ENCODE results near the gene CYSRT1. TPM values are rescaled to one million over a fixed set of nuclear protein-coding genes. Genes with fewer than 3 reads are reported as not detected.

CYSRT1 gene
- total RNA-seq, 1 experiment from 2014 or later: 1.7 TPM

GRCh38 chr9:137247135-137247915 lies 22.4 kb downstream of the CYSRT1 start:
- ChIA-PET CTCF (no interaction called here), POLR2A (no interaction called here)
- Histone ChIP-seq H3K9me3 (no peaks in the 10 kb centered on the region), H3K4me3 (ENCODE audit: low read depth, low read length) (no peak overlapping the region), H3K4me1 (peaks cover 12% of the 10 kb centered on the region), H3K27me3 (replicated peaks; ENCODE audit: control insufficient read depth, insufficient read depth, low read length) (no peaks in the 10 kb centered on the region), H3K36me3 (ENCODE audit: control insufficient read depth, insufficient read depth, low read length) (peaks cover 2% of the 10 kb centered on the region; the same call in 1 of the 2 replicates)
- Mint-ChIP-seq H3K4me3 (ENCODE audit: unreplicated experiment) (no peak overlapping the region), H3K4me1 (ENCODE audit: low read depth, unreplicated experiment) (no peaks in the 10 kb centered on the region), H3K27ac (ENCODE audit: unreplicated experiment) (no peak overlapping the region), H3K27me3 (ENCODE audit: insufficient read depth, unreplicated experiment) (no peaks in the 10 kb centered on the region), H3K9me3 (ENCODE audit: unreplicated experiment) (no peaks in the 10 kb centered on the region), H3K36me3 (ENCODE audit: insufficient read depth, unreplicated experiment) (peaks cover 42% of the 10 kb centered on the region)
- no peak for TF ChIP-seq CTCF (IDR thresholded peaks at IDR 0.05; ENCODE audit: insufficient read depth in 1 of 2, low read depth in 1 of 2, low read length in 1 of 2, severe bottlenecking in 1 of 2, unreplicated experiment in 1 of 2)
- no TSS peak for BruUV-seq (replicated peaks)
- no peak for DNase-seq
- intact Hi-C loops (cut with micrococcal nuclease; ENCODE audit: unreplicated experiment): loop anchor here (10.0 kb wide), 1 partner anchor 453 kb away; the partner anchor contains the start of genes CCDC183 and TMEM141

DNA sequence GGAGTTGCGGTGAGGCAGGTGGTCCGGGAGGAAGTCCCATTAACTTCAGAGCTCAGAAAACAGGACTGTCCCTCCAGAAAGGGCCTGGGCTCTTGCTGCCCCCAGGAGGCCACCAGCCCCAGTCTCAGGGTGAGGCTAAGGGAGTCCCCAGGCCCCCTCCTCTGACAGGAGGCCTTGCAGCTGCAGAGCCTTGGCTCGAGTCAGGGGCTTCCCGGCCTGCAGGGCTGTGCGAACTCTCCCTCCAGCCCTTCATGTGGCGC lies 22.9 kb downstream of the CYSRT1 start:
- peaks cover 37% of the 10 kb centered on the region for H3K36me3 Mint-ChIP-seq (ENCODE audit: insufficient read depth, unreplicated experiment)
- no peaks in the 10 kb centered on the region for H3K27me3 Mint-ChIP-seq (ENCODE audit: insufficient read depth, unreplicated experiment)
- POLR2A ChIA-PET: no interaction called here
- peaks cover 2% of the 10 kb centered on the region; the same call in 1 of the 2 replicates for H3K36me3 ChIP-seq (ENCODE audit: control insufficient read depth, insufficient read depth, low read length)
- no TSS peak for BruUV-seq (replicated peaks)
- H3K4me1 Mint-ChIP-seq (ENCODE audit: low read depth, unreplicated experiment): no peaks in the 10 kb centered on the region
- peaks cover 10% of the 10 kb centered on the region for H3K4me1 ChIP-seq
- intact Hi-C loops (cut with micrococcal nuclease; ENCODE audit: unreplicated experiment): loop anchor here (10.0 kb wide), 1 partner anchor 453 kb away; the partner anchor contains the start of genes CCDC183 and TMEM141
- CTCF ChIA-PET: interaction anchor here (1.3 kb wide), 1 partner anchor 11 kb away, joined by 3 read pairs; no protein-coding TSS in a partner anchor
- H3K9me3 Mint-ChIP-seq (ENCODE audit: unreplicated experiment): no peaks in the 10 kb centered on the region
- no peaks in the 10 kb centered on the region for H3K27me3 ChIP-seq (replicated peaks; ENCODE audit: control insufficient read depth, insufficient read depth, low read length)
- TF ChIP-seq CTCF (IDR thresholded peaks at IDR 0.05; ENCODE audit: insufficient read depth in 1 of 2, low read depth in 1 of 2, low read length in 1 of 2, severe bottlenecking in 1 of 2, unreplicated experiment in 1 of 2): no peak
- H3K27ac Mint-ChIP-seq (ENCODE audit: unreplicated experiment): no peak overlapping the region
- no peaks in the 10 kb centered on the region for H3K9me3 ChIP-seq
- H3K4me3 Mint-ChIP-seq (ENCODE audit: unreplicated experiment): no peak overlapping the region
- H3K4me3 ChIP-seq (ENCODE audit: low read depth, low read length): no peak overlapping the region
- no peak for DNase-seq

DNA sequence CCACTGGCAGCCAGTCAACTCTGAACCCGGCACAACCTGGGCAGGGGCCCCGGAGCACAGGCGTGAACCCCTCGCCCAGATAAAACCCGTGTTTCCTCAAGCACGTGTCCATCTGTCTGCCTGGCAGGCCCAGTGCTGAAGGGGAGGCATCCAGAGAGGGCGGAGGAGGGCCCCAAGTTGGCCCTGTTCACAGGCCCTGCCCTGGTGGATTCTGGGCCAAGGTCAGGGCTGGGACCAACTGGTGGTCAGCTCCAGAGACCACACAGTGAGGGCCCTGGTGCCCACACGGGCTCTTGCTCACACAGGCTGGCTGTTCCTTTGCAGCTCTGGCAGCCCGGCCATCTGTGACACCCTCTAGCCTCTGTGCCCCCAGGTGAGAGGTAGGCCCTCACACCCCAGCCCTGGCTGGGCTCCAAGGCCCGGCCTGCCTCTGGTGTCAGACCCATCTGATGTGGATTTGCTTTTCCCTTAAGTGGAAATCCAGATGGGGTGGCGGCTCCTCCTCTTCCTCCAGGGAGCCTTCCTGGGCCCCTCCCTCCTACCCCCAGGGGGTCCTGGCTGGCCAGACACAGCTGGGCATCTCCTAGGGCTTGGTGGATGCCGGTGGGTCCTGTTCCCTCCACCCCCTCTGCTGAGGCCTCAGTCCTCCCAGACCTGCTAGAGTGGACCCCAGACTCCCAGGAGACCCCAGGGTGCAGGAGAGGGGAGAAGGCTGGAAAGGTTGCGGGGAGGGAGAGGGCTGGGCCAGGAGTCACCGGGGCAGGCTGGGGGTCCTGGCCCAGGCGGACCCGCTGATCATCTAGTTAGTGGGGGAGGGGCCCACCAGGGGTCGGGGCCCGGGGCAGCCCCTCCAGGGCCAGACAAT lies 25.6 kb downstream of the CYSRT1 start:
- BruUV-seq (replicated peaks): no TSS peak
- Mint-ChIP-seq H3K36me3 (ENCODE audit: insufficient read depth, unreplicated experiment) (peaks cover 25% of the 10 kb centered on the region), H3K4me1 (ENCODE audit: low read depth, unreplicated experiment) (peaks cover 7% of the 10 kb centered on the region), H3K4me3 (ENCODE audit: unreplicated experiment) (no peak overlapping the region), H3K27ac (ENCODE audit: unreplicated experiment) (no peak overlapping the region), H3K9me3 (ENCODE audit: unreplicated experiment) (no peaks in the 10 kb centered on the region), H3K27me3 (ENCODE audit: insufficient read depth, unreplicated experiment) (no peaks in the 10 kb centered on the region)
- DNase-seq: no peak
- intact Hi-C loops (cut with micrococcal nuclease; ENCODE audit: unreplicated experiment): no loop called here
- H3K36me3 ChIP-seq (ENCODE audit: control insufficient read depth, insufficient read depth, low read length): no peaks in the 10 kb centered on the region
- no peaks in the 10 kb centered on the region for H3K9me3 ChIP-seq
- peaks cover 19% of the 10 kb centered on the region for H3K4me1 ChIP-seq
- H3K27me3 ChIP-seq (replicated peaks; ENCODE audit: control insufficient read depth, insufficient read depth, low read length): no peaks in the 10 kb centered on the region
- ChIA-PET POLR2A (interaction anchor here (1.1 kb wide), 1 partner anchor 10 kb away, joined by 3 read pairs; no protein-coding TSS in a partner anchor), CTCF (interaction anchor here (0.7 kb wide), 1 partner anchor 14 kb away, joined by 5 read pairs; no protein-coding TSS in a partner anchor)
- no peak overlapping the region for H3K4me3 ChIP-seq (ENCODE audit: low read depth, low read length)
- no peak for TF ChIP-seq CTCF (IDR thresholded peaks at IDR 0.05; ENCODE audit: insufficient read depth in 1 of 2, low read depth in 1 of 2, low read length in 1 of 2, severe bottlenecking in 1 of 2, unreplicated experiment in 1 of 2)
